Superior temporal gyrus (tissue), 1 donor: ENCODE measurements around the gene PNPT1.

Source experiments
- DNase-seq: peaks from one replicate; pipeline ENCODE4 v3.0.0-alpha.2; 2016; ENCODE audit errors: extremely low spot score

The PNPT1 gene

GRCh38 chr2:55668956-55669355 lies 24.7 kb downstream of the PNPT1 start:
- no peak for DNase-seq

DNA sequence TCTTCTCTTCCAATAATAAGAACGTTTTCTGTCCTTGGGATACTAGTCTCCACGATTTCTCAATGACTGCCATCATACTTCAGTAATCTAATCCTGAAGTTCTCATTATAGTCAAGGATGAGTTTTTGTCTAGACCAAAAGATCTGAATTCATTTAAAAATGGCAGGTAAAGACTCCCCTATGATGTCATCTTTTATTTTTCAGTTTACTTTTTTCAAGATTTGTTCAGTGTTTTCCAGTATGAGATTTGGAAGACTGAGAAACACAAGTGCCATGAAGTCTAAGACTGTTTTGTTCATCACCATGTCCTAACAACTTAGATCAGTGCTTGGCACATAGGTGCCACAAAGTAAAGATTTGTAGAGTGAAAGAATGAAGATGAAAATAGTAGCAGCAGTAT lies 40.4 kb downstream of the PNPT1 start:
- no peak for DNase-seq

DNA sequence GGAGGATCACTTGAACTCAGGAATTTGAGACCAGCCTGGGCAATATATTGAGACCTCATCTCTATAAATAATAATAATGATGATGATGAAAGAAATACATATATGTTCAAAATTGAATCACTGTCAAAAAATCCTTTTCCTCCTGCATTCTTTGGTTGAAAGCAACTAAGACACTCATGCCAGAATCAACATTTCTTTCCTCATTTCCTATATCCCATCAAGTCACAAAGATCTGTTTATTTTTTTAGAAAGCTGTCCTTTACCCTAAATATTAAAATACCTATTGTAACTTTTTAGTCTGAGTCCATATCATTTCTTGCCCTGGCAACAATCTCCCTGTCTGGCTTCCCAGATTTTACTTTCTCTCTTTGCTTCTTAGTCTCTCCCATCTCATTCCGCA lies 44.4 kb downstream of the PNPT1 start:
- no peak for DNase-seq

- DNase-seq = no peak
Measured at GRCh38 chr2:55636831-55637230, 56.8 kb downstream of the PNPT1 start.

DNA sequence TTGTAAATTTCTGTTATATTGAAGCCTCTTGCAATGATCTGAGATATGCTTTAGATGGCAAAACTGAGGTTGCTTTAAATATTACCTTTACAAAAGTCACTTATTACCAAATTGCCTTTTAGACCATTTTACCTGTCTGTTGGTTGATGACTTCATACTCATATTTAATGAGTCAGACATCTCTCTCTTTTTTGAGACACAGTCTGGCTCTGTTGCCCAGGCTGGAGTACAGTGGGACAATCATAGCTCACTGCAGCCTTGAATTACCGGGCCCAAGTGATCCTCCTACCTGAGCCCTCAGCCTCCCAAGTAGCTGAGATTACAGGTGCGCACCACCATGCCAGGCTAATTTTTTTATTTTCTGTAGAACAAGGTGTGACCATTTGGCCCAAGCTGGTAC lies 64.7 kb downstream of the PNPT1 start:
- DNase-seq = no peak

DNA sequence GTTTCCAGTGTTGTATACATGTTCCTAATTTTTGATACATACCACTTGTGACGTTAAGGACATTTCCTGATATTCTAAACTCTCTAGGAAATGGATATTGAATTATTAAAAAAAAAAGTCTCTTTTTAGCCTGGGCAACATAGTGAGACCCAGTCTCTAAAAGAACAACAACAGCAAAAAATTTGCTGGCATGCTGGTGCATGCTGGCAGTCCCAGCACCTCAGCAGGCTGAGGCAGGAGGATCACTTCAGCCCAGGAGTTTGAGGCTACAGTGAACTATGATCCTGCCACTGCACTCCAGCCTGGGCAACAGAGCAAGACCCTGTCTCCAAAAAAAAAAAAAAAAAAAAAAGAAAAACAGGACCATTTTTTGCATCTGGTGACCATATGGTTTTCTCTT lies 65.7 kb downstream of the PNPT1 start:
- no peak for DNase-seq

DNA sequence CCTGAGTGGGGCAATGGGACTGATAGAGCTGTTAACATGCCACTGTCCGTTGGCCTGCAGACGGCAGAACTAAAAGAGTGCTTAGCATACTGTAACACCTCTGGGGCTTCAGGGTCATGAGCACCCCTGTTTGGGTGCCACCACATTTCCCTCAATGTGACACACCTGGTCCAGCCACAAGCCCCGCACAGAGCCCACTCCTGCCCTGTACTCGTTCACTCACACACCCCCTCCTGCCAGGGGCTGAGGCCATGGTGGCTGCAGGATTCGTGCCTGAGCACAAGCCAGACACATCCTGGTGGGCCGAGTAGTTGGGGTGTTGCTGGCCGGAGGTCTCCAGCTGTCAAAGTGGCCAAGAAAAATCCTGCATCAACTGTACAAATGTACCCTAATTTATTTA lies 71.8 kb downstream of the PNPT1 start:
- DNase-seq = no peak

GRCh38 chr2:55620123-55620779 lies 73.4 kb downstream of the PNPT1 start:
- DNase-seq = no peak

DNA sequence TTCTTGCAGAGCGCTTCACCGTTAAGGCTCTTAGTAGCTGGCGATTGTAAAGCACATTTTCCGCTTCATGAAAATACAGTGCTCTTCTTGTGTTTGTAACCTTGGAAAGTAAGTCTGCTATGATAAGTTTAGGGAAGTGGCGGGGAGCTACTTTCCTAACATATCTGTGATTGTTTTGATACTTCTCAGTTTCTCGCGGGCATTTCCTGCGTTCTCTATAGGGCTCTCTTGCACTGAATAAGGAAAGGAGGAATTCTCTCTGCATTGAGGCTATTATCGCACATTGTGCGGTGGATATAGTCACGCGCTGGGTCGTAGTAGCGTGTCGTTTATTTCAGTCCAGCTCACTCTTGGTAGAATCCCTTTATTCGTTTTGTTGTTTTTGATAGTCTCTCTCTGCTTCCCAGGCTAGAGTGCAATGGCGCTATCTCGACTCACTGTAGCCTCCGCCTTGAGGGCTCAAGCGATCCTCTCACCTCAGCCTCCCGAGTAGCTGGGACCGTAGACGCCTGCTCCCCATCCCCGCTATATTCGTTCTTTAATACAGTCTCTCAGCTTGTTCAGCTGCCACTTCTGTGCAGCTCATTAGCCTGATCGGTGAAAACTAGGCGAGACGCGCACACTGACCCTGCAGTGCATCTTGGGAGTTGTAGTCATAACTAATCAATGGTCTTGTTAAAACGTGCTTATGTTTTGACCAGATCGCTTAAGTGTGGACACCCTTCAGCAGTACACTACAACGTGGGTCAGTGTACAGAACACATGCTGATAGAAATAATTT lies 75.2 kb downstream of the PNPT1 start:
- peak; percentile 85 for DNase-seq

- no peak for DNase-seq
Measured at GRCh38 chr2:55618025-55618274, 75.7 kb downstream of the PNPT1 start.

DNA sequence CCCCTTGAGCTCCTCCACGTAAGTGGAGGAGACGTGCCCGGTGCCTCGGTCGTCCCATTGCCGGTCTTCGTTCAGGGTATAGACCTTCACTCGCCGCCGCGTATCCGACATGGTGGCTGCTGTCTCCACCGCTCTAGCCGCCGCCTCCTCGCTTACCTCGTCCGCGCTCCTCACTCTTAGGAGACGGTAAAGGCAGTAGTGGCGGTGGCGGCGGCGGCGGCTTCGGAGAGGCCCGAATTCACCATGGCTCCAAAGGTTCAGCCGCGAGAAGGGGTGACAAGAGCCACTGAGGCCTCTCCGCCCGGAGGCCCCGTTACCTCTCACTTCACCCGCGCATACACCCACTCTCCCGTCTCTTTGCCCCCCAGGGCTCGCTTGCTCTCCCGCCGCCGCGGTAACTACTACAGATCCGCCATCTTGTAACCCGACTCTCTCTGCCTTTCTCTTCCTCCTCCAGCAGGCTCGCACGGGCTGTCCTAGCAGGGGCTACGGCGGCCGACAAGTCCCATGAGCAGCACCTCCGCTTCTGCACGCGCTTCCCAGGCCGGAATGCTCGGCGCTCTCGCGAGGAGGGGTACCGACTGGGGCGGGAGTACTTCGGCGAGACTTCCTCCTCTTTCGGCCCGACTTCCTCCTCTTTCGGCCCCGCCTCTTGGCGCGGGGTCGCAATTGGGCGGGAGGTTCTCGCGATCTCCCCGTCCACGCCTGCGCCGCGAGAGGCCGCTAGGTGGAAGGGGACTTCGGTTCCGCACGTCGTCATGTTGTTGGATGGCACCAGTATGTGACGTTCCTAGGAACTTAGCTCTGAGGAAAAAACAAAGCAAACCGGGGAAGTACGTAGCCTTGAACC lies 76.2 kb downstream of the PNPT1 start, which contains the start of gene PPP4R3B:
Gene PPP4R3B, minus strand, starts transcription at position 448 of the 850 bp plus-strand sequence. Its CDS starts 337 bp downstream, at position 111.
- peak; percentile 99 for DNase-seq

DNA sequence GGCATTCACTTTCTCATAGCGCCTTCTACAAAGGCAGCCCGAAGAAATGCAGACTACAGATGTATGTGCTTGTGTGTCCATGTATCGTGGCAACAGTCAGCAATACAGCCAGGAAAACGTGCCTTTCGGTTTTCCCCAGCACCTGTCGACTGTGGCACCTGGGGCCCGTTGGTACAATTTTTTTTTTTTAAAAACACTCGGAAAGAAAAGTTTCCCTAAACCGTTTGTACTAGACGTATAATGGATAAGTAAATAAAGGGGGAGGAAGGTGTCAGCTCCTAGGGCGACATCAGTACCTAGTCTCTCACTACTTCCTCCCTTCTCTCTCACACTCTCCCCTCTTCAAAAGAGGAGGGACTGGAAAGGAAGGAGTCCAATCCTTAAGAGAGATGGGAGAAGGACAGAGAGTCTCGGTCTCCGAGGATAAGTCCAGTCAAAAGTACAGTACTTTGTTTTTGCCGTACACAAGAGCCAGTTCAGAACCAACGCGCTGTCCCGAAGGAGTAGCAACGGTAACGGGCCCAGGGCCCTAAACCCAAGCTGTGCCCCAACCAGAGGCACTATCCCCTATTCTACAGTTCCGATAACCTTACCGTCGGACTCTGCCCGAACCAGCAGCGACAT lies 77.0 kb downstream of the PNPT1 start:
- peak; percentile 42 for DNase-seq

DNA sequence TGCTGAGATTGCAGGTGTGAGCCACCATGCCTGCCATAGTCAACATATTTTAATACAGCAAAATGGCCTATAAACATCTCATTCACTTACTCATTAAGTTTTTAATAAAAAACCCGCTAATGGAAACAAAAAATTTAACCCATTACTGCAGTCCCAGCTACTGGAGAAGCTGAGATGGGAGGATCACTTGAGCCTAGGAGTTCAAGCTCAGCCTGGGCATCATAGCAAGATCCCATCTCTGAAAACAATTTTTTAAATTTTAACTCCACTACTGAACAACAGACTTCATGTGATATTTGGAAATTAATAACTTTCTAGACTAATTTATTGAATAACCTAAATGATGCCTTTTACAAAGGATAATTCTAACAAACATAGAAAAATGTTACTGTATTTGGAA lies 81.6 kb downstream of the PNPT1 start:
- no peak for DNase-seq

GRCh38 chr2:55610954-55611743 lies 82.5 kb downstream of the PNPT1 start:
- no peak for DNase-seq

DNA sequence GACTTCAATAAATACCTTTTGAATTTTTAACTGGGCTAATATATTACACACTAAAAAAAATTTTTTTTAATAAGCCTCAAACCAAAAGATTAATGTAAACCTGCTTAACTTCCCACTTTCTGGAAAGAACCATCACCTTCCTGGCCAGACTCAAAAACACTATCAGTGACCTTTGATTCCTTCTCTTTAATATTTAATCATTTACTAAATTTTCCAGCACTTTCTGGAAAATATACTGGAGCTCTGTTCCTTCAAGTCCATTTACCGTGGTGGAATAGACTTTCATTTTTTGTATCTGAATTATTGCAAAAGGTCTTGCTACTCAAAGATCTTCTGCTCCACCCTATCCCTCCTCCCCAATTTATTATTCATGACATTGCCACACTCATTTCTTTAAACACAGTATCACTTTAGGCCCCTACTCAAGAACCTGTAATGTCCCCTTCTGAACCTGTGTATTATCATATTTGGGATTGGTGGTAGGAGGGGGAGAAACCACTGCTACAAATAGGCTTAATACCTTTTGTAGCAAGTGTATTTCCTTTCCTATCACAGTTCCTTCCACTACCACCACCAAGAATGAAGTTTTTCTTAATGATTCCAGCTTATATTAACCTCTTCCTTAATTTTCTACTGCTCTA lies 83.6 kb downstream of the PNPT1 start:
- DNase-seq = no peak

DNA sequence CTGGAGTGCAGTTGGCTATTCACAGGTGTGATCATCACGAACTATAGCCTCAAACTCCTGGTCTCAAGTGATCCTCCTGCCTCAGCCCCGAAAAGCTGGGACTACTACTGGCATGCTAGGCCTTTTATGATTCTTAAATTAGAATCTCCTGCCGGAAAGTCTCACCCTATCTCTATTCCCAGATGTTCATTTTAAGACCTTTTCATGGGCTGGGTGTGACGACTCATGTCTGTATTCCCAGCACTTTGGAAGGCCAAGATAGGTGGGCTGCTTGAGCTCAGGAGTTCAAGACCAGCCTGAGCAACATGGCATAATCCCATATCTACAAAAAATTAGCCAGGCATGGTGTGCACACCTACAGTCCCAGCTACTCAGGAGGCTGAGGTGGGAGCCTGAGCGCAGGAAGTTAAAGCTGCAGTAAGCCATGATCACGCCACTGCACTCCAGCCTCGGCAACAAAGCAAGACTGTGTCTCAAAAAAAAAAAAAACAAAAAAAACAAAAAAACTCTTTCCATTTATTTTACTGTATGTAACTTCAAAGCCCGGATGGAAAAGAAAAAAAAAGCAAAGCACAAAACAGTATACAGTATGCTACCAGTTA lies 84.3 kb downstream of the PNPT1 start:
- no peak for DNase-seq

DNA sequence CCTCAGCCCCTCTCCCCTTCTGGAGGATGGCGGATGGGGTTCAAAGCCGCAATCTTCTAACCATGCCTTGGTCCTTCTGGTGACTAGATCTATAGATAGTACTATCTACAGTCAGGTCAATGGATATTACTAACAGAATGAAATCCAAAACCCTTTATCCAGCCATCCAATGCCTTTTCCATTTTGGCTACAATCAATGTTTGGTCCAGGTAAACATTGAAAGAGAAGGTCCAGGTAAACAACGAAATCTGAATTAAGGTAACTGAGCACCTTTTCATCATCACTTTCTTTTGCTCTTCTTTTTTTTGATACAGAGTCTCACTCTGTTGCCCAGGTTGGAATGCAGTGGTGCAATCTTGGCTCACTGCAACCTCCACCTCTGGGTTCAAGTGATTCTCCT lies 85.9 kb downstream of the PNPT1 start:
- DNase-seq = no peak

DNA sequence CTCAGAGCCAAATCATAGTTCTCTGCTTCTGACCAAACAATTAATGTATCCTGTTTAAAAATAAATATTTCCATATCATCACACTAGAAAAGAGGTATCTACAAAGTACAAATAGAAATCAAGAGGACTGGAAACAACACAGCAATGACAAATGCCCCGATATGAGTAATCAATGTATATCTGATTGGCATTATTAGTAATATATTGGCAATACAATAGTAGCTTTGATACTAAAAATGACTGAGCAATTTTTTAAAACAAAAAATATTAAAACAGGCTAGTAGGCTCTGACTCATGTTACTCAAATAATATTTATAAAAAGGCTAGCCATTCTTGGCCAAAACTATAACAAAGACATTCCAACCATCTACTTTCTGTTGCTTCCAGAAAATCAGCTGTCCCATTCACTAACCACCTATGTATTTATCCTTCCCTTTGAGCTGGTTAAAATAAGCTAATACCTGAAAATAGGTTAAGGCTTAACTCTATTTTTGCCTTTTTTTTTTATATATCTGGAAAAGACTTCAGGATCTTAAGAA lies 89.5 kb downstream of the PNPT1 start:
- DNase-seq = no peak

GRCh38 chr2:55601849-55602248 lies 91.8 kb downstream of the PNPT1 start:
- no peak for DNase-seq

GRCh38 chr2:55598056-55598795 lies 95.4 kb downstream of the PNPT1 start:
- DNase-seq = no peak
